Stimulated activated effector memory CD8-positive, alpha-beta T cell treated with anti-CD3 and anti-CD28 coated beads, Interleukin-12 subunit alpha, Interleukin-12 subunit beta, amount 100 ng/mL, for 72 hours (primary cell): ENCODE data around the gene MOV10L1.
"Not testable (repeated sequence)": the region's sequence is repeated elsewhere in the genome, so short reads cannot be mapped to it uniquely, and the experiment has no call there.

Source experiments
- ATAC-seq: fragments of 150-1000 bp; cut with Tn5 transposase; 2 replicates; pipeline ENCODE4 v1.10.0; 2021
- DNase-seq, 2 donors: peaks; one replicate each; pipeline ENCODE4 v3.0.0; 2021 to 2022; ENCODE audit warnings: low spot score in 2 of 2
- H3K27ac Mint-ChIP-seq: one replicate; pipeline ENCODE4 v1.8.0; 2022; ENCODE audit warnings: mild to moderate bottlenecking, mixed read lengths
- H3K36me3 Mint-ChIP-seq: one replicate; pipeline ENCODE4 v1.8.0; 2022; ENCODE audit warnings: mild to moderate bottlenecking, mixed read lengths
- H3K4me1 Mint-ChIP-seq: one replicate; pipeline ENCODE4 v1.8.0; 2022; ENCODE audit warnings: mixed read lengths
- H3K4me3 Mint-ChIP-seq: one replicate; pipeline ENCODE4 v1.8.0; 2022; ENCODE audit warnings: mild to moderate bottlenecking, mixed read lengths
- H3K9me3 Mint-ChIP-seq: one replicate; pipeline ENCODE4 v1.8.0; 2022; ENCODE audit warnings: mixed read lengths

Gene MOV10L1

GRCh38 chr22:50161508-50162390, 71.9 kb downstream of the MOV10L1 start:
- H3K27ac Mint-ChIP-seq: no peak overlapping the region
- no peaks in the 10 kb centered on the region for H3K9me3 Mint-ChIP-seq
- DNase-seq (no peak), ATAC-seq (no peak)
- H3K4me3 Mint-ChIP-seq: no peak overlapping the region
- no peaks in the 10 kb centered on the region for H3K4me1 Mint-ChIP-seq
- no peaks in the 10 kb centered on the region for H3K36me3 Mint-ChIP-seq

- no peak overlapping the region for H3K27ac Mint-ChIP-seq
- no peaks in the 10 kb centered on the region for H3K4me1 Mint-ChIP-seq
- DNase-seq (no peak), ATAC-seq (no peak)
- no peaks in the 10 kb centered on the region for H3K36me3 Mint-ChIP-seq
- no peaks in the 10 kb centered on the region for H3K9me3 Mint-ChIP-seq
- no peak overlapping the region for H3K4me3 Mint-ChIP-seq
These were observed 72.7 kb downstream of the MOV10L1 start for GRCh38 chr22:50162391-50162956.

GRCh38 chr22:50165436-50166123, 75.8 kb downstream of the MOV10L1 start:
- H3K27ac Mint-ChIP-seq: no peak overlapping the region
- no peak overlapping the region for H3K4me3 Mint-ChIP-seq
- DNase-seq: no peak
- no peaks in the 10 kb centered on the region for H3K9me3 Mint-ChIP-seq
- peaks cover 19% of the 10 kb centered on the region for H3K4me1 Mint-ChIP-seq
- peaks cover 13% of the 10 kb centered on the region for H3K36me3 Mint-ChIP-seq
- no peak for ATAC-seq

- Mint-ChIP-seq H3K4me1 (peaks cover 25% of the 10 kb centered on the region), H3K36me3 (peaks cover 24% of the 10 kb centered on the region), H3K4me3 (peak overlapping the region; percentile 74), H3K27ac (peak overlapping the region; percentile 93), H3K9me3 (no peaks in the 10 kb centered on the region)
- no peak for ATAC-seq
- no peak for DNase-seq
These were observed 78.1 kb downstream of the MOV10L1 start for GRCh38 chr22:50167689-50168489.

- Mint-ChIP-seq H3K27ac (peak overlapping the region; percentile 93), H3K36me3 (peaks cover 24% of the 10 kb centered on the region), H3K4me1 (peaks cover 25% of the 10 kb centered on the region), H3K4me3 (peak overlapping the region; percentile 74)
- H3K9me3 Mint-ChIP-seq, DNase-seq, ATAC-seq: not testable (repeated sequence)
These were observed 78.8 kb downstream of the MOV10L1 start for GRCh38 chr22:50168490-50169180.

GRCh38 chr22:50169181-50169759, 79.5 kb downstream of the MOV10L1 start:
- H3K27ac Mint-ChIP-seq: peak overlapping the region; percentile 93
- no peak for ATAC-seq

GRCh38 chr22:50169774-50170341, 80.1 kb downstream of the MOV10L1 start:
- DNase-seq: no peak
- H3K36me3 Mint-ChIP-seq: peaks cover 24% of the 10 kb centered on the region
- H3K4me1 Mint-ChIP-seq: peaks cover 25% of the 10 kb centered on the region
- peak overlapping the region; percentile 93 for H3K27ac Mint-ChIP-seq
- H3K9me3 Mint-ChIP-seq: no peaks in the 10 kb centered on the region
- H3K4me3 Mint-ChIP-seq: peak overlapping the region; percentile 74
- ATAC-seq: peak; percentile 79

More at GRCh38 chr22:50169181-50169759, 79.5 kb downstream of the MOV10L1 start:
- no peak for DNase-seq
- Mint-ChIP-seq H3K4me3 (peak overlapping the region; percentile 74), H3K4me1 (peaks cover 25% of the 10 kb centered on the region), H3K36me3 (peaks cover 24% of the 10 kb centered on the region), H3K9me3 (no peaks in the 10 kb centered on the region)

- DNase-seq (no peak), ATAC-seq (peak; percentile 12)
- Mint-ChIP-seq H3K4me3 (peak within 1 kb of the TSS; percentile 74), H3K27ac (peak within 1 kb of the TSS; percentile 93), H3K36me3 (peaks cover 24% of the 10 kb centered on the region), H3K4me1 (peaks cover 25% of the 10 kb centered on the region), H3K9me3 (no peaks in the 10 kb centered on the region)
These were observed 80.9 kb downstream of the MOV10L1 start, which contains the start of gene PANX2 for GRCh38 chr22:50170453-50171318. TSS of gene PANX2 (plus strand) at chr22:50170731. CDS start at chr22:50170731, 0 bp downstream.

GRCh38 chr22:50171319-50171964, 81.6 kb downstream of the MOV10L1 start:
- no peak for ATAC-seq
- peaks cover 25% of the 10 kb centered on the region for H3K4me1 Mint-ChIP-seq
- H3K27ac Mint-ChIP-seq: peak overlapping the region; percentile 90
- no peaks in the 10 kb centered on the region for H3K9me3 Mint-ChIP-seq
- H3K4me3 Mint-ChIP-seq: peak overlapping the region; percentile 74
- no peak for DNase-seq
- peaks cover 24% of the 10 kb centered on the region for H3K36me3 Mint-ChIP-seq

- peak overlapping the region; percentile 74 for H3K4me3 Mint-ChIP-seq
- H3K27ac Mint-ChIP-seq: peak overlapping the region; percentile 90
- ATAC-seq (no peak), DNase-seq (no peak)
- H3K4me1 Mint-ChIP-seq: peaks cover 25% of the 10 kb centered on the region
- peaks cover 26% of the 10 kb centered on the region for H3K36me3 Mint-ChIP-seq
- H3K9me3 Mint-ChIP-seq: no peaks in the 10 kb centered on the region
These were observed 82.2 kb downstream of the MOV10L1 start for GRCh38 chr22:50171965-50172421.

- Mint-ChIP-seq H3K4me1 (peaks cover 22% of the 10 kb centered on the region), H3K9me3 (no peaks in the 10 kb centered on the region), H3K4me3 (no peak overlapping the region), H3K27ac (no peak overlapping the region), H3K36me3 (peaks cover 26% of the 10 kb centered on the region)
- ATAC-seq (no peak), DNase-seq (no peak)
These were observed 83.6 kb downstream of the MOV10L1 start for GRCh38 chr22:50173311-50173982.

- Mint-ChIP-seq H3K4me1 (peaks cover 16% of the 10 kb centered on the region), H3K36me3 (peaks cover 21% of the 10 kb centered on the region), H3K4me3 (no peak overlapping the region), H3K9me3 (no peaks in the 10 kb centered on the region), H3K27ac (no peak overlapping the region)
- DNase-seq: no peak
- ATAC-seq: no peak
These were observed 84.2 kb downstream of the MOV10L1 start for GRCh38 chr22:50173983-50174355.
